ENCODE measurements around the gene SORCS2.

SORCS2 gene

DNA sequence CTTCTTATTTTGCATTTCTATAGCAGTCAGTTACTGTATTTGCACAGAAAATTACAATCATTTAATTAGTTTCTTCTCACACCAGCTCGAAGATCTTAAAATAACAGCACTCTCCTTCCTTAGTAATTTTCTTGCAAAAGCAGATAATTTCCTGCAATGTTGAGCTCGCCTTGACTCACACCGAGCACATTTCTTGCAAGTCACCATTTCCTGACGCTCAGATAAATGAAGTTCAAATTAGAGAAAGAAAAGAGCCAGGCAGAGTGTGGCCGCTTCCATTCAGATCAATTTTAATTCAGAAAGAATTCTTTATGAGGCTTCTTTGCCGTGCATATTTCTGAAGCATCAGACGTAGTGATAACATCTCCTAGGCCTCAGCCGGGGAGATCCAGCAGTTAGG lies 10.1 kb downstream of the SORCS2 start:
- POLR2A ChIA-PET: no interaction called here
- TF ChIP-seq, protein P1, sequence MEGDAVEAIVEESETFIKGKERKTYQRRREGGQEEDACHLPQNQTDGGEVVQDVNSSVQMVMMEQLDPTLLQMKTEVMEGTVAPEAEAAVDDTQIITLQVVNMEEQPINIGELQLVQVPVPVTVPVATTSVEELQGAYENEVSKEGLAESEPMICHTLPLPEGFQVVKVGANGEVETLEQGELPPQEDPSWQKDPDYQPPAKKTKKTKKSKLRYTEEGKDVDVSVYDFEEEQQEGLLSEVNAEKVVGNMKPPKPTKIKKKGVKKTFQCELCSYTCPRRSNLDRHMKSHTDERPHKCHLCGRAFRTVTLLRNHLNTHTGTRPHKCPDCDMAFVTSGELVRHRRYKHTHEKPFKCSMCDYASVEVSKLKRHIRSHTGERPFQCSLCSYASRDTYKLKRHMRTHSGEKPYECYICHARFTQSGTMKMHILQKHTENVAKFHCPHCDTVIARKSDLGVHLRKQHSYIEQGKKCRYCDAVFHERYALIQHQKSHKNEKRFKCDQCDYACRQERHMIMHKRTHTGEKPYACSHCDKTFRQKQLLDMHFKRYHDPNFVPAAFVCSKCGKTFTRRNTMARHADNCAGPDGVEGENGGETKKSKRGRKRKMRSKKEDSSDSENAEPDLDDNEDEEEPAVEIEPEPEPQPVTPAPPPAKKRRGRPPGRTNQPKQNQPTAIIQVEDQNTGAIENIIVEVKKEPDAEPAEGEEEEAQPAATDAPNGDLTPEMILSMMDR (IDR thresholded peaks at IDR 0.05; ENCODE audit: control extremely low read depth, extremely low read depth, low read depth, missing control alignments): no peak
- no peak for DNase-seq (ENCODE audit: extremely low spot score)
- CTCF ChIA-PET: interaction anchor here (1.3 kb wide), 1 partner anchor 8 kb away, joined by 4 read pairs; no protein-coding TSS in a partner anchor

DNA sequence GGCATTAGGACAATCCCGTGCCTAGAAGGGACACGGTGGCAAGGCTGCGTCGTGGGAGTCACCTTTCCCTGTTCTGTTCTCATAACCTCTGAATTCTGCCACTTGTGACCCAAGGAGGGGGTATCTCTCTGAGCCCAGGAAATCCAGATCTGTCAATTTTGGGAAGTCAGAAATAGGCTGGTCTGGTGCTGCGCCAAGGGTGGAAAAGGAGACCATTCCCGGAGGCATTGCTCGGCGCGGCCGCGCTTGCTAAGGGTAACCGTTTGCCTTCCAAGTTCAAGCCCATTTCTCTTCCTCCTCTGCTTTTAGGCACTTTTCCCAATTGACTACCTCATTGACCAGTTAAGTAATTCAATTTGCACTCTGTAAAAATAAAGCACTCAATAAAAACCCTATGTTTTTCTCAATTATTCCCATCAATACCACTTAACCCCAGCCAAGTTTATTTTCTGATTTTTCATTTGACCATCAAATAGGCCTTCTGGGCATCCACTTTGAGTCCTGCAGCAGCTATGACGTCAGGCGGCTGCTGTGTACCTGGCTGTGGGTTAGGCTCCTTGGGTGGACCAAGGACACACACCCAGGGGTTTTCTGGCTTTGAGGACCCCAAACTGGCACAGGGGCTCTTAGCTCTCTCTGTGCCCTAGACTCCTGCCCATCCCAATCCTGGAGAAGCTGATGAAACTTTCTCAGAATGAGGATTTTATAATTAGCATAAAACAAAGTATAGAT lies 12.5 kb downstream of the SORCS2 start:
- CTCF ChIA-PET: no interaction called here
- no peak for DNase-seq (ENCODE audit: extremely low spot score)
- TF ChIP-seq, protein P1 (IDR thresholded peaks at IDR 0.05; ENCODE audit: control extremely low read depth, extremely low read depth, low read depth, missing control alignments): no peak
- POLR2A ChIA-PET: no interaction called here

DNA sequence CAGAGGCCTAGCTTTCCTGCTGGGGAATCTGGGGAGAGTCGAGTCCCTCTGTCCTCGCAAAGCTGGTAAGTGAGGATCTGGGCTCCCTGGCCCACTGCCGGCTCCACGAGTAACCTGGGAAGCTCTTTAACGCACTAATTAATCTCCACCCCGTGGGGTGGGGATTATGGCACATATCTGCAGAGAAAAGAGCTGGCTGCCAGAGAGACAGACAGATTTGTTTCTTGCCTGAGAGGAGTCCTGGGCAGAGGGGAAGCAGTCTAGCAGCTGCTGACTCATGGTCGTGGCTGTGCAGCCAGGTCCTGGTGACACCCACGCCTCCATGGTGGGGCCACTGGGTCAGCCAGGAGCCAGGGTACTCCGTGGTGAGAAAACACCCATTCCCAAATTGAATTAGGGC lies 14.0 kb downstream of the SORCS2 start:
- POLR2A ChIA-PET: no interaction called here
- TF ChIP-seq, protein P1 (IDR thresholded peaks at IDR 0.05; ENCODE audit: control extremely low read depth, extremely low read depth, low read depth, missing control alignments): no peak
- CTCF ChIA-PET: interaction anchor here (1.3 kb wide), 1 partner anchor 11 kb away, joined by 3 read pairs; no protein-coding TSS in a partner anchor
- no peak for DNase-seq (ENCODE audit: extremely low spot score)

GRCh38 chr4:7206911-7207567 lies 14.7 kb downstream of the SORCS2 start:
- POLR2A ChIA-PET: no interaction called here
- CTCF ChIA-PET: interaction anchor here (1.3 kb wide), 1 partner anchor 11 kb away, joined by 3 read pairs; no protein-coding TSS in a partner anchor

GRCh38 chr4:7207628-7208231 lies 15.4 kb downstream of the SORCS2 start:
- TF ChIP-seq, protein P1 (IDR thresholded peaks at IDR 0.05; ENCODE audit: control extremely low read depth, extremely low read depth, low read depth, missing control alignments): no peak
- POLR2A ChIA-PET: no interaction called here
- no peak for DNase-seq (ENCODE audit: extremely low spot score)
- CTCF ChIA-PET: interaction anchor here (1.3 kb wide), 1 partner anchor 10 kb away, joined by 3 read pairs; no protein-coding TSS in a partner anchor

More at GRCh38 chr4:7206911-7207567, 14.7 kb downstream of the SORCS2 start:
- TF ChIP-seq, protein P1 (IDR thresholded peaks at IDR 0.05; ENCODE audit: control extremely low read depth, extremely low read depth, low read depth, missing control alignments): no peak
- DNase-seq (ENCODE audit: extremely low spot score): no peak

- ChIA-PET CTCF (no interaction called here), POLR2A (no interaction called here)
- TF ChIP-seq, protein P1 (IDR thresholded peaks at IDR 0.05; ENCODE audit: control extremely low read depth, extremely low read depth, low read depth, missing control alignments): no peak
Measured at GRCh38 chr4:7208509-7209451, 16.4 kb downstream of the SORCS2 start.

More at GRCh38 chr4:7208509-7209451, 16.4 kb downstream of the SORCS2 start:
- DNase-seq (ENCODE audit: extremely low spot score): no peak

All from GM10248 (cell line).